Measurements from ENCODE around the gene PTPRQ.

DNA sequence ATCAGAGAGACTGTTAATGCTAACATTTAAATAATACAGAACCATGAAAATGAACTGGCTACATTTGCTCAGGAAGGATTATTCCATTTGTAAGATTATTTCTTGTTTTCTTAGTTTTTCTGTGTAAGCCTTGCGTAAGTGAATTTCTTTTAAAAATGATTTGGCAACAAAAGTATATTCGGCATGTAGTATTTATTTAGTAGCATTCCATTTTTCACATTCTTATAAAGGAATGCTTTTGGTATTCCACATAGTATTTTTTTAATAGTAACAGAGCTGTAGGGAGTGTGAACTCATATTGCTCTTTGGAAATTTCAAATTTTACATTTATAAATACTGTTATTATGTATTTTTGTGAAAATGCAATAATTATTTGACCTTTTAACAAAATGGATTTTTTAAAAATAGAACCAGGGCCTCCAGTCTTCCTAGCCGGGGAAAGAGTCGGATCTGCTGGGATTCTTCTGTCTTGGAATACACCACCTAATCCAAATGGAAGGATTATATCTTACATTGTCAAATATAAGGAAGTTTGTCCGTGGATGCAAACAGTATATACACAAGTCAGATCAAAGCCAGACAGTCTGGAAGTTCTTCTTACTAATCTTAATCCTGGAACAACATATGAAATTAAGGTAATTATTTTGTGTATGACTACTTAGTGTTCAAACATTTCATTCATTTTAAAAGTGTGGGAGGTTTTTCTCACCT, 1.2 kb downstream of the PTPRQ start:
- TF ChIP-seq GLIS3 (CRISPR knock-in tag; IDR thresholded peaks at IDR 0.05) (no peak), TOX (CRISPR knock-in tag; IDR thresholded peaks at IDR 0.05; ENCODE audit: borderline replicate concordance) (no peak), ESRRG (CRISPR knock-in tag; IDR thresholded peaks at IDR 0.05) (no peak), ZC3H10 (CRISPR knock-in tag; IDR thresholded peaks at IDR 0.05) (no peak), BACH2 (CRISPR knock-in tag; IDR thresholded peaks at IDR 0.05; ENCODE audit: borderline replicate concordance) (no peak), PATZ1 (CRISPR knock-in tag; IDR thresholded peaks at IDR 0.05; ENCODE audit: borderline replicate concordance) (no peak), ISL1 (CRISPR knock-in tag; IDR thresholded peaks at IDR 0.05) (no peak), CREB5 (CRISPR knock-in tag; IDR thresholded peaks at IDR 0.05; ENCODE audit: low read depth) (no peak), ZNF565 (CRISPR knock-in tag; conservative IDR thresholded peaks at IDR 0.05; ENCODE audit: low read depth) (no peak), CSDC2 (CRISPR knock-in tag; IDR thresholded peaks at IDR 0.05) (no peak), PPARA (CRISPR knock-in tag; IDR thresholded peaks at IDR 0.05; ENCODE audit: borderline replicate concordance) (no peak), ZFP3 (CRISPR knock-in tag; IDR thresholded peaks at IDR 0.05) (no peak)
- TF ChIP-seq, protein P1, sequence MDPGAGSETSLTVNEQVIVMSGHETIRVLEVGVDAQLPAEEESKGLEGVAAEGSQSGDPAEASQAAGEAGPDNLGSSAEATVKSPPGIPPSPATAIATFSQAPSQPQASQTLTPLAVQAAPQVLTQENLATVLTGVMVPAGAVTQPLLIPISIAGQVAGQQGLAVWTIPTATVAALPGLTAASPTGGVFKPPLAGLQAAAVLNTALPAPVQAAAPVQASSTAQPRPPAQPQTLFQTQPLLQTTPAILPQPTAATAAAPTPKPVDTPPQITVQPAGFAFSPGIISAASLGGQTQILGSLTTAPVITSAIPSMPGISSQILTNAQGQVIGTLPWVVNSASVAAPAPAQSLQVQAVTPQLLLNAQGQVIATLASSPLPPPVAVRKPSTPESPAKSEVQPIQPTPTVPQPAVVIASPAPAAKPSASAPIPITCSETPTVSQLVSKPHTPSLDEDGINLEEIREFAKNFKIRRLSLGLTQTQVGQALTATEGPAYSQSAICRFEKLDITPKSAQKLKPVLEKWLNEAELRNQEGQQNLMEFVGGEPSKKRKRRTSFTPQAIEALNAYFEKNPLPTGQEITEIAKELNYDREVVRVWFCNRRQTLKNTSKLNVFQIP (CRISPR knock-in tag; IDR thresholded peaks at IDR 0.05; ENCODE audit: borderline replicate concordance, low read depth) = no peak
